Transverse colon (tissue), 4 donors: ENCODE data around the gene FAM107B.

Experiments used
- CTCF ChIP-seq, 5 experiments: fragments of 200-600 bp in 3 of 5; fragments of 450-650 bp in 2 of 5; sonication (generic) in 3 of 5; IDR thresholded peaks; 1 replicate in 2 of 5; 2 replicates in 3 of 5; pipeline ENCODE4 v1.5.1; 2016 to 2017; ENCODE audit warnings: antibody characterized with exemption in 5 of 5, inconsistent platforms in 3 of 5, mild to moderate bottlenecking in 2 of 5, moderate library complexity in 1 of 5
- EP300 ChIP-seq: sonication (generic); formaldehyde crosslinking; IDR thresholded peaks from one replicate; pipeline ENCODE4 v1.6.1; 2017; ENCODE audit warnings: antibody characterized with exemption, low read depth
- POLR2A ChIP-seq: fragments of 450-650 bp; IDR thresholded peaks from one replicate; pipeline ENCODE4 v1.6.1; 2016; ENCODE audit warnings: antibody characterized with exemption, mild to moderate bottlenecking, moderate library complexity
- POLR2AphosphoS5 ChIP-seq, 3 donors: sonication (generic); formaldehyde crosslinking; IDR thresholded peaks; one replicate each; pipeline ENCODE4 v1.6.1; 2016; ENCODE audit warnings: antibody characterized with exemption in 3 of 3

GRCh38 chr10:14468726-14469125 is 306.0 kb downstream of the FAM107B start:
- TF ChIP-seq POLR2A (no peak), POLR2AphosphoS5 (IDR thresholded peaks at IDR 0.05) (no peak), CTCF (IDR thresholded peaks at IDR 0.05) (no peak), EP300 (no peak)
